ENCODE results near the gene TNNI3.
"Not testable (repeated sequence)": the region's sequence is repeated elsewhere in the genome, so short reads cannot be mapped to it uniquely, and the experiment has no call there.

TNNI3 gene

DNA sequence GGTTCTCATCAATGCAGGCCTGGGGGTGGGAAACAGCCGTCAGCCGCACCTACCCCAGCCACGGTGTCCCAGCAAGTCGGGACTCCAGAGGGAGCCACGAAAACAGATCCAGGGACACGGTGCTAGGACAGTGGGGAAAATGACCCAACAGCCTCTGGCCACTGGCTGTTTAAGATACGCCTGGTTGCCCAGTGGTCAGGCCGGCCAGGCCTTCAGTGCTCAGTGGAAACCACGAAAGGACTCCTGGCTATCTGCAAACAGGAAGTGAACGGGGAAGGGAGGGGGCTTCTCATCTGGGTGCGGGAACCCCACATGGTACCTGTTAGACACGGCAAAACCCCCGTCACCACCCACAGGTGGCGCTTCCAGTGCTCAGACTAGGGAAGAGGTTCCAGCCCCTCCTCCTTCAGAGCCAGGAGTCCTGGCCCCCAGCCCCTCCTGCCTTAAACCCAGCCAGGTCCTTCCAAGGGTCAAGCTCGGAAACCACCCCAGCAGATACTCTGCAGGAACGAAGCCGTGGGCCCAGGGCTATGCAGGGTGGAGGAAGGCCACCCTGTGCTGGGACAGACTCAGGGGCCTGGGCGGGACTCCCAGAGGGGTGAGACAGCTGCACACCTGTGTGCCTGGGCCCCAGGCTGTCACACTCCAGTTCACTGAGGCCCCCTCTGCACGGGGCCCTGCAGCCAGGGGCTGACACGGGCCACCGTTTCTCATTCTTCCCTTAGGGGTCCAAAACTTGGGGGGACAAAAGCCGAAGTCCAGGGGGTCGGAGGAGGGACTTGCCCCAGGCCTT is 44.6 kb downstream of the TNNI3 start:
- no peak for DNase-seq

DNA sequence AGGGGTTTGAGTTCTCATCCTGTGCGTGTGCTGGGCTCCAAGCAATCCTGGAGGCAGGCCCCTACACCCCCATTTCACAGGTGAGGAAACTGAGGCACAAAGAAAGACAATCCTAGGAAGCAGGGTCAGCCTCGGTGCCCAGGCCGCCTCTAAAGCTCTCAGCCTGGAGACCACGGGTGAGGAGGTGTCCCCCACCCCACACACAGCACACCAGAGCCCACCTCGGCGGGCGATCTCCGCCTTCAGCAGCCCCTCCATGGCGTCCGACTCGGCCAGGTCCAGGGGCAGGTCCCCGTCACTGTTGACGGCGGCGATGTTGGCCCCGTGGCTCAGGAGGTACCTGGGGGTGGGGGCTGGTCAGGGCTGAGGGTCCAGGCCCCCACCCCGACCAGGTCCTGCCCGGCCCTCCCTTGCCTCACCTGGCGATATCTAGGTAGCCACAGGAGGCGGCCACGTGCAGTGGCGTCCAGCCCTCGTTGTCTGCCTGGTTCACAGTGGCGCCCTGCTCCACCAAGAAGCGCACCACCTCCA is 45.2 kb downstream of the TNNI3 start:
- no peak for DNase-seq

DNA sequence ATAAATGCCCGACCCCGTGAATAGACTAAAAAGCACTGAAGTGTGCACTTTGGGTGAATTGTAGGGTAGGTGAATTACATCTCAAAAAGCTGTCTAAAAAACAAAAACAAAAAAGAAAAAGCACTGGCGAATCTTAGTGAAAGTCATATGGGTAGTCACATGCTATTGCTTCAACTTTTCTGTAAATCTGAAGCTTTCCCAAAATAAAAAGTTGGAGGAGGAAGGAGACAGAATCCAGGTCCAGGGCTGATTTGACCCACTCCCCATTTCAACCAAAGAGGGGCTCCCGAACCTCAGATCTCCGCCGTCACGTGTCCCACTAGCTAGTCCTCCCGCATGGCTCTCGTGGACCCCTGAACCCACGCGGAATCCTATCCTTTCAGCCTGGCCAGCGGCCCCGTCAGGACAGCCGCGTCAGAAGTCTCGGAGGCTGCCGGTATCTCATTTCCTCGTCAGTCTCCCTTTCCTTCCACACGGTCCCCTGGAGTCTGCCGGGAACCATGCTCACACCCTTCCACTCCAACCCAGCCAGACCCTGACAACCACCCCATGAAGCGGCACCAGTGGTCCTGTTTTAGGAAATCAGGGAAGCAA is 46.2 kb downstream of the TNNI3 start:
- no peak for DNase-seq

DNA sequence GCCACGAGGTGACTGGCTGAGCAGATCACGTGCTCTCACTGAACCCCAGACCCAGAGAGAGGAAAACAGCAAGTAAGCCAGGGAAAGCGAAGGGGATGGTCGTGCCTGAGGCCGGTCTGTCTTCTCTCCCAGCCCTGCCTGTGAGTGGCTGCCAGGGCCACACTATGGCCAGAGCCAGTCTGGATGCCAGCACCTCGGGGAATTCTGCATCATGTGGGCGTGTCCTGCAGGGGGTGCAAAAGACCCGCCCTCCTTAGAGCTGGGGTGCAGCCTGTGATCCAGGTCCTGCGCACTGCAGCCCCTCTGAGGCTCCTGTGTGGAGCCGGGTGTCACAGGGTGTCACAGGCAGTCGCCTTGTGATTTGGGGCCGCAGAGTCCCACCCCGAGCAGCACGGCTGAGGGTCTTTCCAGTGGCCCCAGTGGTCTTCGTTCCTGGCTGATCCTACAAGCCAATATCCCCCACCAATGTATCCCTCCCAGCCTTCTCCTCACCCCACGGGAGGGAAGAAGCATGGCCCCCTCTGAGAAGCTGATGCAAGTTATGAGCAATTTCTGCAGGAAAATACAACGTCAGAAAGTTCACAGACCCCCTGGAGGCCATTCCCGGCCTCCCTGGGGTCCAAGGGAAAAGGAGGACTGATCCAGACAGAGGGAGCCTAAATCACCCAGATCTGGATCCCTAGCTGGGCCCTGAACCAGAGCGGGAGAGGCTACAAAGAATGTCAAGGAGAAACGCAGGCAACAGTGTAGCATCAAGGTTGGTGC is 47.8 kb downstream of the TNNI3 start:
- DNase-seq, result no peak

DNA sequence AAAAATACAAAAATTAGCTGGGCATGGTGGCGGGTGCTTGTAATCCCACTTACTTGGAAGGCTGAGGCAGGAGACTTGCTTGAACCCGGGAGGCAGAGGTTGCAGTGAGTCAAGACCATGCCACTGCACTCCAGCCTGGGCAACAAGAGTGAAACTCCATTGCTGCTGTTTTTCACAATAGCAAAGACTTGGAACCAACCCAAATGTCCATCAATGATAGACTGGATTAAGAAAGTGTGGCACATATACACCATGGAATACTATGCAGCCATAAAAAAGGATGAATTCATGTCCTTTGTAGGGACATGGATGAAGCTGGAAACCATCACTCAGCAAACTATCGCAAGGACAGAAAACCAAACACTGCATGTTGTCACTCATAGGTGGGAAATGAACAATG is 50.3 kb downstream of the TNNI3 start:
- not testable (repeated sequence) for DNase-seq

DNA sequence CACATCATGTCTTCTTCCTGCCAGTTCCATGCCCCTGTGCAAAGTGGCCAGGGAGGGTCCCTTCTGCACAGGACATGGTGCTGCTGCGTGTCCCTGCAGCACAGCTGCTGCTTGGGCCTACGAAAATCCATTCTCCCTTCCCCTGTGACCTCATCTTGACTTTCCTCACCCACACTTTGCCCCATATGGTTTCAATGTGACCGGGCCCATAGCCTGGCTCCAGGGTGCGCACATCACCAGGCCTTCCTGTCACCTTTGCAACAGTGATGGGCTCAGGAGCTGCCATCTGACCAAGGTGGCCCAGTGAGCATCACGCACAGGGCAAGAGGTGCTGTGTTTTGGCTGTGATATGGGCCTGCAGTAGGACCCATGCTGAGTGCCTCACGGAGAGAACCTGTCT is 50.9 kb downstream of the TNNI3 start:
- DNase-seq, result no peak

DNA sequence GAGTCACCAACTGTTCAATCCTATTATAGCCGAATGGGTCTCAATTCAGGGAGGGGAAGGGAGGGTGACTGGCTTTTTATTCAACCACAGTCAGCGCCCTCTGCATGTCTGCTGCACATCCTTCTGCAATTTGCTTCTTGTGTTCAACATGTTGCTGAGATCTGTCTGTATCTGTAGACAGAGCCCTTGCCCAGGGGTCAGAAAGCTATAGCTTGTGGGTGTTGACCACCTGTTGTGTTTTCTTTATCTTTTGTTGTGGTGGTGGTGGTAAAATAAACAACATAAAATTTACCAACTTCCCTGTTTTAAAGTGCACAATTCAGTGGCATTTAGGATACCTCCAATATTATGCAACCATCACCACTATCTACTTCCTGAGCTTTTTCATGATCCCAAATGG is 52.3 kb downstream of the TNNI3 start:
- DNase-seq, result no peak

DNA sequence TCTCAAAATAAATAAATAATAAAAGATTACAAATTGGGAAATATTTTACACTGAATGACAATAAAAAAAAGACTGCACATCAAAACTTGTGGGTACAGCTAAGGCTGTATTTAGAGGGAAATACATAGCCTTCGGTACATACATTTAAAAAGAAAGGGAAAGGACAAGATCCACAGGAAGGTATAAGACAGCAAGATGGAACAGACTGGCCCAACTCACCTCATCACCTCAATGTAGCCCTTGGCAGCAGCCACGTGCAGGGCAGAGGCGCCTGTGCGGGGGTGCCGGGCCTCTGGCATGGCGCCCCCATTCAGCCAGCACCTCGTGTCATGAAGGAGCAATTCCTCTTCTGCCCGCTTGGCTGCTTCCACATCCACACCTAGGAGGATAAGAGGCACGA is 54.3 kb downstream of the TNNI3 start:
- DNase-seq, result no peak

Data from suppressor macrophage (primary cell).